ES-I3 (cell line): ENCODE data around the gene TSTD1.
"Not testable (repeated sequence)": the region's sequence is repeated elsewhere in the genome, so short reads cannot be mapped to it uniquely, and the experiment has no call there.

Source experiments
- H3K36me3 ChIP-seq: 2 replicates; pipeline ENCODE4 v1.6.1; 2013; ENCODE audit warnings: mild to moderate bottlenecking, low read length, control low read depth, moderate library complexity; ENCODE audit not compliant: insufficient read depth
- H3K4me1 ChIP-seq: 2 replicates; pipeline ENCODE4 v1.6.1; 2013; ENCODE audit warnings: mild to moderate bottlenecking, control low read depth, low read length; ENCODE audit not compliant: insufficient read depth
- H3K9ac ChIP-seq: 2 replicates; pipeline ENCODE4 v1.6.1; 2013; ENCODE audit warnings: low read depth, mild to moderate bottlenecking, low read length, moderate library complexity
- H3K9me3 ChIP-seq: 2 replicates; pipeline ENCODE4 v1.6.1; 2013; ENCODE audit warnings: mild to moderate bottlenecking, low read length, moderate library complexity; ENCODE audit not compliant: control insufficient read depth, insufficient read depth

The TSTD1 gene

GRCh38 chr1:161017756-161018630 is 20.8 kb downstream of the TSTD1 start:
- Histone ChIP-seq H3K9me3 (no peaks in the 10 kb centered on the region), H3K36me3 (no peaks in the 10 kb centered on the region; the same call in 1 of the 2 replicates), H3K9ac (peak overlapping the region; percentile 19), H3K4me1 (peaks cover 32% of the 10 kb centered on the region)

GRCh38 chr1:161017181-161017580 is 21.6 kb downstream of the TSTD1 start:
- H3K4me1 ChIP-seq = peaks cover 35% of the 10 kb centered on the region

DNA sequence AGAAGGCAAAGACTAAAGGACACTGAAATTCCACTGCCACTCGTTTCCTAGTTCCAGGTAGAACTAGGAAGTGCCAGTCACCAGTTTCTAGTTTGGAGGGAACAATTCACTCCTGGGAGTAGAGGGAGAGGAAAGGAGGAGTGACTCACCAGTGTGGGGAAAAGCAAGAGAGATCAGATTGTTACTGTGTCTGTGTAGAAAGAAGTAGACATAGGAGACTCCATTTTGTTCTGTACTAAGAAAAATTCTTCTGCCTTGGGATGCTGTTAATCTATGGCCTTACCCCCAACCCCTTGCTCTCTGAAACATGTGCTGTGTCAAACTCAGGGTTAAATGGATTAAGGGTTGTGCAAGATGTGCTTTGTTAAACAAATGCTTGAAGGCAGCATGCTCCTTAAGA is 22.1 kb downstream of the TSTD1 start:
- H3K4me1 ChIP-seq = peaks cover 35% of the 10 kb centered on the region

More at GRCh38 chr1:161017181-161017580, 21.6 kb downstream of the TSTD1 start:
- not testable (repeated sequence) for H3K36me3 ChIP-seq, H3K9me3 ChIP-seq, H3K9ac ChIP-seq

DNA sequence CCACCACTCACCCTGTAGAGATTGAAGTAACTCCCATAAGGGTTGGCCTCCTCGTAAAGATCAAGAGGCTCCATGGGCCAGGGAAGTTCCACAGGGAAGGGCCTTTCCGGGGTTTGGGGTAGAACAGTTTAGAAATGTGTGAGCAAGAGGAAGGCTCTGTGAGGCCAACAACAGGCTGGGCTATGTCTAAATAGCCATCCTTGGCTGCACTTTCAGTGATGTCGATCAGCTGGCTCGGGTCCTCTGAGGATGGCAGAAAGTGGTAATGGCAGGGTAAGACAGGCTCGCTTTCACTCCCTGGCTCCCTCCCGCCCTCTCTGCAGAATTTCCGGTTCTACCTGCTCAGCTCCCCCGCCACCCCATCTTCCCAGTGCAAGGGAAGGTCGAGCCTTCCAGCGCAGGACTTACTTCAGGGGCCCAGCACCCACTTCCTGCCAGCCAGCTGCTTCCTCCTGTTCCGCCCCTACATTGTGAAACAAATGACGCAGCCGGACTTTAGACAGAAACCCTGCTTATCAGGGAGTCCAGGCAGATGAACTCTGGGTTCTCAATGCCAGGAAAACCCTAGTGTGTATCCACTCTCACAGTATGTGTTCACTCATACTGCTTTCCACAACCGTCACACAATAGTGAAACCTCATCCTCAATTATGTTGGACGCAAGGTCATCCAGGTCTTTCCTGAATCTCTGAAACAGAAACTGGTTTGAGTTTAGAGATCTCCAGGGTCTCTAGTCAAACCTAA is 25.1 kb downstream of the TSTD1 start:
- H3K9me3 ChIP-seq = no peaks in the 10 kb centered on the region
- no peaks in the 10 kb centered on the region; the same call in 1 of the 2 replicates for H3K36me3 ChIP-seq
- H3K4me1 ChIP-seq = peaks cover 30% of the 10 kb centered on the region
- peak overlapping the region; percentile 0; the same call in 1 of the 2 replicates for H3K9ac ChIP-seq

More for the DNA sequence above, 22.1 kb downstream of the TSTD1 start:
- H3K9me3 ChIP-seq, H3K9ac ChIP-seq, H3K36me3 ChIP-seq: not testable (repeated sequence)

DNA sequence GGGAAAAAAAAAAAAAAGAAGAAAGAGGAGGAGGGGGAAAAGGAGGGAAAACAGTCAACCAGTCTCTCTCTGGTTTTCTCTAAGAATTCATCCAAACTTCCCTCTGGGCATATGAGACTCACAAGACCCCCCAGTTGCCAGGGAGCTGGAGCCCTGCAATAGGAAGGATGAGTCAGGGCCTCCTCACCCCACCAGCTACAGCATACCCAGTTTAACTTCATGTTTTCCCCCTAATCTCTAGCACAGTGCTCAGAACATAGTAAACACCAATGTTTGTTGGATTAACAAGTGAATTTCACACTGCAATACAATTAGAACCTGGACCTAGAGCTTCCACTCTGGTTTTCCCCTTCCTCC is 25.7 kb downstream of the TSTD1 start:
- peaks cover 25% of the 10 kb centered on the region for H3K4me1 ChIP-seq
- H3K36me3 ChIP-seq = no peaks in the 10 kb centered on the region; the same call in 1 of the 2 replicates
- peak overlapping the region; percentile 0; the same call in 1 of the 2 replicates for H3K9ac ChIP-seq
- H3K9me3 ChIP-seq = no peaks in the 10 kb centered on the region

GRCh38 chr1:161012420-161012819 is 26.3 kb downstream of the TSTD1 start:
- H3K36me3 ChIP-seq = no peaks in the 10 kb centered on the region; the same call in 1 of the 2 replicates
- peaks cover 18% of the 10 kb centered on the region for H3K4me1 ChIP-seq
- H3K9me3 ChIP-seq = no peaks in the 10 kb centered on the region
- H3K9ac ChIP-seq = no peak overlapping the region

DNA sequence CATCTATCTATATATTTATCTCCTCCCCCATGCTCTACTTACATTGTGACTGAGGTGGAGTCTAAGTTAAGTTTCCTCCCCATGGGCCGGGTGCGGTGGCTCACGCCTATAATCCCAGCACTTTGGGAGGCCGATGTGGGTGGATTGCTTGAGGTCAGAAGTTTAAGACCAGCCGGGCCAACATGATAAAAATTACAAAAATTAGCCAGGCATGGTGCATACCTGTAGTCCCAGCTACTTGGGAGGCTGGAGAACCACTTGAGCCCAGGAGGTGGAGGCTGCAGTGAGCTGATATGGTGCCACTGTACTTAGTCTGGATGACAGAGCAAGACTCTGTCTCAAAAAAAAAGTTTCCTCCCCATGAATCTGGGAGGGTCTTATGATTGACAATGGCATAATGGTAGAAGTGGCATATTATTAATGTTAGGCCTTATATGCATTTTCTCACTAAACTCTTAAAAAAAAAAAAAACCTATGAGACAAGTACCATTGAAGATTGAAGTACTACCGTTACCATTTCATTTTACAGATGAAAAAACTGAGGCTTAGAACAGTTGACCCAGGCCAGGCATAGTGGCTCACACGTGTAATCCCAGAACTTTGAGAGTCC is 29.1 kb downstream of the TSTD1 start:
- Histone ChIP-seq H3K9ac (no peak overlapping the region), H3K9me3 (no peaks in the 10 kb centered on the region), H3K4me1 (peaks cover 18% of the 10 kb centered on the region), H3K36me3 (no peaks in the 10 kb centered on the region)

DNA sequence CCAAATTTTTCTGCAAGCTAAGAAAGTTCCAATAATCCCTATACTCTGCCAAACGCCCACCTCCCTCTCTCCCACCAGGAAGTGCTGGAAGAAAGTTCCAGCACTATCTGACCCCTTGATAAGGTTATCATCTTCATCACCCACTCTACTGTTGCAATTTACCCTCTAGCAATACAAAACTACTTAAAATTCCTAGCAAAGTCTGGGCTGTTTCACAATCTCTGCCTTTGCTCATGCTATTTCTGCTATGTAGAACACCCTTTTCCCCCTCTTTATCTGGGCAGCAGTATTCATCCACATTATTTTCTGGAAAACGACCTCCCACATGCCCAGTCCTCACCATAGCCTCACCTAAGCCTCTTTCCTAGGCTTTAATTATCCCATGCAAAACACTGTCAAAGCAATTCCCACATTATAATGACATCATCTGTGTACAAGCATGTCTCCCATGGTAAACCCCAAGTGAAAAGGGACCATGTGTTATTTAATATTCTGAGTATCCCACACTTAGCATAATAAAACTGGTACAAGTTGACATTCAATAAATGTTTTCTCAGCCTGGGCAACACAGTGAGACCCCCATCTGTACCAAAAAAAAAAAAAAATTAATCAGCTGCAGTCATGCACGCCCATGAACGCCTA is 29.8 kb downstream of the TSTD1 start:
- Histone ChIP-seq H3K9me3 (no peaks in the 10 kb centered on the region), H3K9ac (no peak overlapping the region), H3K4me1 (peaks cover 13% of the 10 kb centered on the region), H3K36me3 (no peaks in the 10 kb centered on the region)

GRCh38 chr1:161007369-161007768 is 31.4 kb downstream of the TSTD1 start:
- Histone ChIP-seq H3K36me3 (no peaks in the 10 kb centered on the region), H3K9me3 (no peaks in the 10 kb centered on the region), H3K4me1 (no peaks in the 10 kb centered on the region), H3K9ac (no peak overlapping the region)

DNA sequence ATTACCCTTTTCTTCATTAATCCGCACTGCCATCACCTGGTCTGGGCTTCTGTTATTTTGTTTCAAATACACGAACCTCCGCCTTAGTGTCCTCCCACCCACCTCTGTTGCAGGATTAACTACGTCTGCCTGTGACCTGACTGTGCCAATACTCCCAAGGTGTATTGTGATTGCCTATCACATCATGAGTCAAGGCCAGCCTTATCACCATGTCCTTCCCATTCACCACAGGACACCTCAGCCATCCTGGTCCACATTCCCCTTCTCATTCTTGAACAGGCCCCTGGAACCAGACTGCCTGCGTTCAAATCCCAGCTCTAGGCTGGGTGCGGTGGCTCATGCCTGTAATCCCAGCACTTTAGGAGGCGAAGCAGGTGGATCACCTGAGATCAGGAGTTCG is 32.2 kb downstream of the TSTD1 start:
- no peak overlapping the region for H3K9ac ChIP-seq
- H3K36me3 ChIP-seq = no peaks in the 10 kb centered on the region; the same call in 1 of the 2 replicates
- H3K9me3 ChIP-seq = no peaks in the 10 kb centered on the region
- no peaks in the 10 kb centered on the region for H3K4me1 ChIP-seq

DNA sequence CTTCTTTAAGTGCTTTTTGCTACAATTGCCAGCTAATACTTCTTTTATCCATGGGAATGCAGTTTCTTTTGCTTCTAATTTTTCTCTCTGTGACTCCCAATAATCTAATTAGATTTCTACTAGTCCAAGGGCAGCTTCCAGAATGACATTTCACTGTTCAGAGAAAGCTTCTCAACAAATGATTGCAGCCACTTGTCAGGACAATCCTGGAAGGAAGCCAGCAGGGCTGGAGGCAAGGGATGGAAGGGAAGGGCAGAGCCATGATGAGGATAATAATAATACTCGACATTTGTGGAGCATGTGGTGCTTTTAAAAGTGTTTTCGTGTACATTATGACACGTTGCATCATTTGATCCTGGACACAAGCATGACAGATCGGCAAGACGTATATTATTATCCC is 37.2 kb downstream of the TSTD1 start:
- Histone ChIP-seq H3K9ac (no peak overlapping the region), H3K9me3 (no peaks in the 10 kb centered on the region), H3K4me1 (peaks cover 5% of the 10 kb centered on the region; the same call in 1 of the 2 replicates), H3K36me3 (peaks cover 24% of the 10 kb centered on the region)

- Histone ChIP-seq H3K4me1 (peaks cover 5% of the 10 kb centered on the region; the same call in 1 of the 2 replicates), H3K9ac (no peak overlapping the region), H3K9me3 (no peaks in the 10 kb centered on the region), H3K36me3 (peaks cover 24% of the 10 kb centered on the region)
Measured at GRCh38 chr1:161000736-161001480, 37.9 kb downstream of the TSTD1 start.

GRCh38 chr1:160999376-160999775 is 39.4 kb downstream of the TSTD1 start:
- Histone ChIP-seq H3K36me3 (peaks cover 24% of the 10 kb centered on the region), H3K9me3 (no peaks in the 10 kb centered on the region), H3K4me1 (peaks cover 5% of the 10 kb centered on the region; the same call in 1 of the 2 replicates), H3K9ac (no peak overlapping the region)
